ENCODE data around the gene SDHAF4.

DNA sequence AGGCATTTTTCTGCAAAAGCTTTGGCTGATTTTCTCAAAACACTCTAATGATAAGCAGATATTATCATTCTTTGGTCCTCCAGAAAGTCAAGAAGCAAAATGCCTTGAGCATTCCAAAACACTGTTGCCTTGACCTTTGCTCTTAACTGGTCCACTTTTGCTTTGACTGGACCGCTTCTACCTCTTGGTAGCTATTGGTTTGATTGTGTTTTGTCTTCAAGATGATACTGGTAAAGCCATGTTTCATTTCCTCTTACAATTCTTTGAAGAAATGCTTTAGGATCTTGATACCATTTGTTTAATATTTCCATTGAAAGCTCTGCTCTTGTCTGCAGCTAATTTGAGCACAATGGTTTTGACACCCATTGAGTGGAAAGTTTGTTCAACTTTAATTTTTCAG lies 35.6 kb upstream of the SDHAF4 start:
- no peak for TF ChIP-seq POLR2A (IDR thresholded peaks at IDR 0.05)
- TF ChIP-seq, protein P1, sequence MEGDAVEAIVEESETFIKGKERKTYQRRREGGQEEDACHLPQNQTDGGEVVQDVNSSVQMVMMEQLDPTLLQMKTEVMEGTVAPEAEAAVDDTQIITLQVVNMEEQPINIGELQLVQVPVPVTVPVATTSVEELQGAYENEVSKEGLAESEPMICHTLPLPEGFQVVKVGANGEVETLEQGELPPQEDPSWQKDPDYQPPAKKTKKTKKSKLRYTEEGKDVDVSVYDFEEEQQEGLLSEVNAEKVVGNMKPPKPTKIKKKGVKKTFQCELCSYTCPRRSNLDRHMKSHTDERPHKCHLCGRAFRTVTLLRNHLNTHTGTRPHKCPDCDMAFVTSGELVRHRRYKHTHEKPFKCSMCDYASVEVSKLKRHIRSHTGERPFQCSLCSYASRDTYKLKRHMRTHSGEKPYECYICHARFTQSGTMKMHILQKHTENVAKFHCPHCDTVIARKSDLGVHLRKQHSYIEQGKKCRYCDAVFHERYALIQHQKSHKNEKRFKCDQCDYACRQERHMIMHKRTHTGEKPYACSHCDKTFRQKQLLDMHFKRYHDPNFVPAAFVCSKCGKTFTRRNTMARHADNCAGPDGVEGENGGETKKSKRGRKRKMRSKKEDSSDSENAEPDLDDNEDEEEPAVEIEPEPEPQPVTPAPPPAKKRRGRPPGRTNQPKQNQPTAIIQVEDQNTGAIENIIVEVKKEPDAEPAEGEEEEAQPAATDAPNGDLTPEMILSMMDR (IDR thresholded peaks at IDR 0.05) = no peak
